DOHH2 (cell line): ENCODE measurements around the gene EPSTI1.

Experiments
- H3F3A ChIP-seq: fragments of 200-600 bp; sonication (generic), shearing (Covaris generic); 2 replicates; pipeline ENCODE4 v1.6.0; 2016; ENCODE audit warnings: antibody characterized with exemption, mild to moderate bottlenecking; ENCODE audit not compliant: control insufficient read depth, insufficient read depth
- H3K27ac ChIP-seq: fragments of 200-600 bp; sonication (generic); 2 replicates; pipeline ENCODE4 v1.5.1; 2014; ENCODE audit warnings: low read depth, mild to moderate bottlenecking, low read length, moderate library complexity
- H3K27me3 ChIP-seq: fragments of 200-600 bp; sonication (generic); 2 replicates; pipeline ENCODE4 v1.6.1; 2014; ENCODE audit warnings: mild to moderate bottlenecking, low read length, mixed read lengths; ENCODE audit not compliant: control insufficient read depth
- H3K36me3 ChIP-seq: fragments of 200-600 bp; sonication (generic); 2 replicates; pipeline ENCODE4 v1.6.1; 2014; ENCODE audit warnings: mild to moderate bottlenecking, low read length, moderate library complexity, mixed read lengths; ENCODE audit not compliant: control insufficient read depth
- H3K4me1 ChIP-seq: fragments of 200-600 bp; sonication (generic); 2 replicates; pipeline ENCODE4 v1.6.1; 2014; ENCODE audit warnings: mild to moderate bottlenecking, low read length, mixed read lengths; ENCODE audit not compliant: control insufficient read depth
- H3K4me2 ChIP-seq: fragments of 200-600 bp; sonication (generic); 2 replicates; pipeline ENCODE4 v1.6.0; 2014; ENCODE audit warnings: mild to moderate bottlenecking, low read length, moderate library complexity
- H3K4me3 ChIP-seq: fragments of 200-600 bp; sonication (generic); 2 replicates; pipeline ENCODE4 v1.5.1; 2014; ENCODE audit warnings: mild to moderate bottlenecking, low read length, mixed read lengths
- H3K79me2 ChIP-seq: fragments of 200-600 bp; sonication (generic); 2 replicates; pipeline ENCODE4 v1.6.1; 2014; ENCODE audit warnings: mild to moderate bottlenecking, low read length, mixed read lengths; ENCODE audit not compliant: control insufficient read depth
- H3K9me2 ChIP-seq: fragments of 200-600 bp; sonication (generic); replicated peaks from 2 replicates; pipeline ENCODE4 v1.6.1; 2014; ENCODE audit warnings: mild to moderate bottlenecking, low read length, mixed read lengths; ENCODE audit not compliant: control insufficient read depth
- H3K9me3 ChIP-seq: fragments of 200-600 bp; sonication (generic); 2 replicates; pipeline ENCODE4 v1.6.1; 2014; ENCODE audit warnings: antibody characterized with exemption, low read length, mixed read lengths; ENCODE audit not compliant: control insufficient read depth, insufficient read depth
- H4K20me1 ChIP-seq: fragments of 200-600 bp; sonication (generic); 2 replicates; pipeline ENCODE4 v1.6.0; 2014; ENCODE audit warnings: low read depth, mild to moderate bottlenecking, antibody characterized with exemption, low read length, moderate library complexity; ENCODE audit not compliant: control insufficient read depth, insufficient read depth
- CTCF ChIP-seq: fragments of 200-600 bp; sonication (generic); IDR thresholded peaks from one replicate; pipeline ENCODE4 v1.5.1; 2014; ENCODE audit warnings: antibody characterized with exemption, mild to moderate bottlenecking, low read depth, low read length; ENCODE audit not compliant: poor library complexity, severe bottlenecking
- EZH2phosphoT487 ChIP-seq: fragments of 200-600 bp; sonication (generic); IDR thresholded peaks from 2 replicates; pipeline ENCODE4 v1.6.1; 2017; ENCODE audit warnings: borderline replicate concordance, mild to moderate bottlenecking, antibody characterized with exemption, low read length, moderate library complexity, mixed read lengths

The EPSTI1 gene

GRCh38 chr13:43009506-43009905 lies 17.5 kb upstream of the EPSTI1 start:
- Histone ChIP-seq H3K4me1 (no peaks in the 10 kb centered on the region), H4K20me1 (no peaks in the 10 kb centered on the region), H3K9me3 (no peaks in the 10 kb centered on the region), H3K4me3 (no peak overlapping the region), H3K4me2 (no peak overlapping the region), H3K27ac (no peak overlapping the region), H3F3A (no peaks in the 10 kb centered on the region), H3K9me2 (no peaks in the 10 kb centered on the region), H3K79me2 (no peaks in the 10 kb centered on the region), H3K36me3 (no peaks in the 10 kb centered on the region), H3K27me3 (no peaks in the 10 kb centered on the region)
- TF ChIP-seq EZH2phosphoT487, result no peak
- TF ChIP-seq CTCF, result no peak

- Histone ChIP-seq H3K9me3 (no peaks in the 10 kb centered on the region), H4K20me1 (no peaks in the 10 kb centered on the region), H3K4me1 (no peaks in the 10 kb centered on the region), H3F3A (no peaks in the 10 kb centered on the region), H3K4me3 (no peak overlapping the region), H3K9me2 (no peaks in the 10 kb centered on the region), H3K27ac (no peak overlapping the region), H3K79me2 (no peaks in the 10 kb centered on the region), H3K36me3 (no peaks in the 10 kb centered on the region), H3K27me3 (no peaks in the 10 kb centered on the region), H3K4me2 (no peak overlapping the region)
- no peak for TF ChIP-seq EZH2phosphoT487
Measured at GRCh38 chr13:43008596-43008995, 16.6 kb upstream of the EPSTI1 start.

GRCh38 chr13:43006893-43007631 lies 15.0 kb upstream of the EPSTI1 start:
- H3K4me3 ChIP-seq, result no peak overlapping the region
- H3F3A ChIP-seq, result no peaks in the 10 kb centered on the region
- H3K27ac ChIP-seq, result no peak overlapping the region
- TF ChIP-seq CTCF (no peak), EZH2phosphoT487 (no peak)
- H3K4me1 ChIP-seq, result no peaks in the 10 kb centered on the region
- no peaks in the 10 kb centered on the region for H3K9me2 ChIP-seq
- H3K27me3 ChIP-seq, result no peaks in the 10 kb centered on the region
- H3K4me2 ChIP-seq, result no peak overlapping the region
- no peaks in the 10 kb centered on the region for H3K79me2 ChIP-seq
- H3K9me3 ChIP-seq, result no peaks in the 10 kb centered on the region
- no peaks in the 10 kb centered on the region for H4K20me1 ChIP-seq
- no peaks in the 10 kb centered on the region for H3K36me3 ChIP-seq

GRCh38 chr13:43005460-43006236 lies 13.6 kb upstream of the EPSTI1 start:
- H3K4me1 ChIP-seq, result no peaks in the 10 kb centered on the region

More at GRCh38 chr13:43005460-43006236, 13.6 kb upstream of the EPSTI1 start:
- H3F3A ChIP-seq, result no peaks in the 10 kb centered on the region
- H3K36me3 ChIP-seq, result no peaks in the 10 kb centered on the region
- no peaks in the 10 kb centered on the region for H3K9me2 ChIP-seq
- no peaks in the 10 kb centered on the region for H3K79me2 ChIP-seq
- no peak overlapping the region for H3K4me3 ChIP-seq
- no peaks in the 10 kb centered on the region for H3K27me3 ChIP-seq
- no peak overlapping the region for H3K4me2 ChIP-seq
- no peaks in the 10 kb centered on the region for H3K9me3 ChIP-seq
- TF ChIP-seq EZH2phosphoT487, result no peak
- TF ChIP-seq CTCF, result no peak
- H4K20me1 ChIP-seq, result no peaks in the 10 kb centered on the region
- H3K27ac ChIP-seq, result no peak overlapping the region
